Activated T-helper 1 cell treated with anti-CD3 and anti-CD28 coated beads, Interleukin-12 subunit alpha, Interleukin-12 subunit beta, Interleukin-2, Interleukin-4 antibody, amounts not matched to agents 30 ng/mL and 10 ng/mL and 1 ng/mL, durations not matched to agents 14 hours and 24 hours and 36 hours (primary cell): ENCODE results near the gene UGT1A10. TPM values are rescaled to one million over a fixed set of nuclear protein-coding genes. Genes with fewer than 3 reads are reported as not detected.
"Not testable (repeated sequence)": the region's sequence is repeated elsewhere in the genome, so short reads cannot be mapped to it uniquely, and the experiment has no call there.

Experiments used
- DNase-seq: peaks from one replicate; pipeline ENCODE4 v3.0.0; 2021; ENCODE audit warnings: low spot score
- H3K27ac Mint-ChIP-seq: one replicate; pipeline ENCODE4 v1.8.0; 2021; ENCODE audit warnings: mild to moderate bottlenecking, mixed read lengths
- H3K27me3 Mint-ChIP-seq: one replicate; pipeline ENCODE4 v1.8.0; 2022; ENCODE audit warnings: mild to moderate bottlenecking, moderate library complexity, mixed read lengths; ENCODE audit not compliant: insufficient read depth
- H3K36me3 Mint-ChIP-seq: one replicate; pipeline ENCODE4 v1.8.0; 2021; ENCODE audit warnings: low read depth, mixed read lengths
- H3K4me1 Mint-ChIP-seq: one replicate; pipeline ENCODE4 v1.8.0; 2021; ENCODE audit warnings: low read depth, mixed read lengths
- H3K4me3 Mint-ChIP-seq: one replicate; pipeline ENCODE4 v1.8.0; 2021; ENCODE audit warnings: mild to moderate bottlenecking, moderate library complexity, mixed read lengths
- H3K9me3 Mint-ChIP-seq: one replicate; pipeline ENCODE4 v1.8.0; 2021; ENCODE audit warnings: mixed read lengths
- intact Hi-C: fragments of 100-400 bp; cut with micrococcal nuclease; formaldehyde crosslinking; loops from one replicate; pipeline ENCODE4 v1.15.1; 2024
- total RNA-seq: library from RNA; stranded (reverse); gene quantifications from 2 replicates; pipeline ENCODE4 v1.2.3, GENCODE V29; 2022

Gene UGT1A10
- total RNA-seq, 1 donor from 2014 or later: not detected

DNA sequence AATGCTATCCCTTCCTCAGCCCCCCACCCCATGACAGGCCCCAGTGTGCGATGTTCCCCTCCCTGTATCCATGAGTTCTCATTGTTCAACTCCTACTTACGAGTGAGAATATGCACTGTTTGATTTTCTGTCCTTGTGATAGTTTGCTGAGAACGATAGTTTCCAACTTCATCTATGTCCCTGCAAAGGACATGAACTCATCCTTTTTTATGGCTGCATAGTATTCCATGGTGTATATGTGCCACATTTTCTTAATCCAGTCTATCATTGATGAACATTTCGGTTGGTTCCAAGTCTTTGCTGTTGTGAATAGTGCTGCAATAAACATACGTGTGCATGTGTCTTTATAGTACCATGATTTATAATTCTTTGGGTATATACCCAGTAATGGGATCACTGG lies 14.4 kb upstream of the UGT1A10 start:
- H3K36me3 Mint-ChIP-seq, intact Hi-C loops, H3K4me3 Mint-ChIP-seq, H3K4me1 Mint-ChIP-seq, DNase-seq, H3K9me3 Mint-ChIP-seq, H3K27ac Mint-ChIP-seq: not testable (repeated sequence)
- peaks cover 12% of the 10 kb centered on the region for H3K27me3 Mint-ChIP-seq

DNA sequence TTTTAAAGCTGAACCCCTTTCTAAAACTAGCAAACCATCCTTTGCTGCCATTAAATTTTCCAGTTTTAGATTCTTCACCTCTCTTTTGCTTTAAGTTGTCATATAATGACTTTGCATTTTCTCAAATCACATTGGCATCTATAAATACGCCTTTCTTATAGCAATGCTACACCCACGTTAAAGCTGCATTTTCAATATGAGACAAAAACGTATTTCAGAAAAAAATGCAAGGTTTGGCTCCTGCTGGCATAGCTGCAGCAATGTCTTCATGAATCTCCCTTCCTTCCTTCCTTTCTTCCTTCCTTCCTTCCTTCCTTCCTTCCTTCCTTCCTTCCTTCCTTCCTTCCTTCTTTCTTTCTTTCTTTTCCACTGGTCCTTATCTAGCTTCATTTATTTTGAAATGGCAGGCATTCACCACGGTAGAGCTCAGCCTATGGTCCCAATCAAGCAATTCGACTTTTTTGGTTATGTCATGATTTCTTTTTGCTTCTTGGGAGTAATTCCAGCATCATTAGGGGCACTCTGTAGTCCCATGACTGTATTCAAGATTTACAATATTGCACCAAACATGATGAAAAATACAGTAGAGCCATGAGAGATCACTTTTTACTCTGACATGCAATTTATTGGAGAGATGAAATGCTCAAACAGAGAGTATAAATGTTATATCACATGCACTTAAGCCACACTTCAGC lies 8.8 kb upstream of the UGT1A10 start:
- H3K27ac Mint-ChIP-seq: no peak overlapping the region
- no peaks in the 10 kb centered on the region for H3K36me3 Mint-ChIP-seq
- H3K4me1 Mint-ChIP-seq: no peaks in the 10 kb centered on the region
- DNase-seq: no peak
- intact Hi-C loops: no loop called here
- H3K9me3 Mint-ChIP-seq: peaks cover 3% of the 10 kb centered on the region
- no peak overlapping the region for H3K4me3 Mint-ChIP-seq
- H3K27me3 Mint-ChIP-seq: peaks cover 11% of the 10 kb centered on the region

DNA sequence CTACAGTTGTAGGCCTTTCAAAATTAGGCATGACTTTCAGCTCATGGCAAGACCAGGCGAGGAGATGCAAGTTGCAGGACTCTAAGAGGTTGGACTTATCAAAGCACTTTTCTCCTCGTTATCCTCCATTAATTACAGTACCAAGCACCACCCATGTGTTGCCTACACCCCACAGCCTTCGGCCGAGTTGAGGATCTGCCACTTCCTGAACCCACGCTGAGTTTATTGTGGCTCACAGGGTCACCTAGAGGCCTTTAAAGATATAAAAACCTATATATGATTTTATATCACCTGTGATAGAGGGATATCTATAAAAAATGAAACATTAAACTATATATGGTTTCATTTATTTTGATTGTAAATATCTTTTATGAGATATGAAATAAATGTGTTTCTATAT lies 2.6 kb downstream of the UGT1A10 start:
- no peak overlapping the region for H3K27ac Mint-ChIP-seq
- H3K36me3 Mint-ChIP-seq: no peaks in the 10 kb centered on the region
- H3K9me3 Mint-ChIP-seq: no peaks in the 10 kb centered on the region
- H3K4me1 Mint-ChIP-seq: no peaks in the 10 kb centered on the region
- peaks cover 9% of the 10 kb centered on the region for H3K27me3 Mint-ChIP-seq
- no peak for DNase-seq
- H3K4me3 Mint-ChIP-seq: no peak overlapping the region
- intact Hi-C loops: no loop called here

DNA sequence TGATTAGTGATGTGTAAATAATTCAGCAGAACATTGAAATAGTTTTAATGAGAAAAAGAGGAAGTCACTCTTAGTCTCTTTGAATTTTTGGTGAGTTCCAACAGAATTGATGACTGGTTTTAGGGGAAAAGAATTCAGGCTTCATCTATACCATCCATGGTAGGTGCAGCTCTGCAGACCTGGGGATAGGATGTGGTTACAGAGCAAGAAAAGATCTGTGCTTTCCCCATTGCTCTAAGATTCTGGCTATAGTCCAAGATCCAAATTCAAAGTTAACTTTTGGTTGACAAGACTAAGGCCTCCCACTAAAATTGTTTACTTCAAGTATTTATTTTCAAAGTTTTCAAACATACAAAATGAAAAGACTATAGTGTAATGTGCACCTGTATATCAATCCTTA lies 3.6 kb downstream of the UGT1A10 start:
- H3K27ac Mint-ChIP-seq: no peak overlapping the region
- intact Hi-C loops: no loop called here
- peaks cover 7% of the 10 kb centered on the region for H3K27me3 Mint-ChIP-seq
- H3K9me3 Mint-ChIP-seq: peaks cover 3% of the 10 kb centered on the region
- no peak for DNase-seq
- no peaks in the 10 kb centered on the region for H3K36me3 Mint-ChIP-seq
- no peaks in the 10 kb centered on the region for H3K4me1 Mint-ChIP-seq
- no peak overlapping the region for H3K4me3 Mint-ChIP-seq

DNA sequence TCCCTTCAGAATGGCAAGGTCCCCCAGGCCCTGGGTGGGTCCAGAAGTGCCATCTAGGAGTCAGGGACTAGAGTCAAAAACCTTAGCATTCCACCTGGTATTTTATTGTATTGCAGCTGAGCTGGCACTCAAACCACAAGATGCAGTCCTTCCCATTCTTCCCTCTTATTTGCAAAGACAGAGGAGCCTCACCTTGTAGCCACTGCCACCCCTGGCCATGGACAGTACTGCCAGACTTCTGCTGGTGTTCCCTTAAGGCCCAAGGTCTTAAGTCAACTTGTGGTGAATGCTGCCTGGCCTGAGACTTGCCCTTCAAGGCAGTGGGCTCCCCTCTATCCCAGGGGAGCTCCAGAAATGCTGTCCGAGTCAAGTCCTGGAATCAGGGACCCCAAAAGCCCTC lies 6.9 kb downstream of the UGT1A10 start:
- H3K36me3 Mint-ChIP-seq: no peaks in the 10 kb centered on the region
- no peaks in the 10 kb centered on the region for H3K4me1 Mint-ChIP-seq
- no peak overlapping the region for H3K4me3 Mint-ChIP-seq
- H3K27me3 Mint-ChIP-seq: peaks cover 4% of the 10 kb centered on the region
- H3K9me3 Mint-ChIP-seq: peaks cover 21% of the 10 kb centered on the region
- H3K27ac Mint-ChIP-seq: no peak overlapping the region
- DNase-seq: no peak
- intact Hi-C loops: no loop called here

DNA sequence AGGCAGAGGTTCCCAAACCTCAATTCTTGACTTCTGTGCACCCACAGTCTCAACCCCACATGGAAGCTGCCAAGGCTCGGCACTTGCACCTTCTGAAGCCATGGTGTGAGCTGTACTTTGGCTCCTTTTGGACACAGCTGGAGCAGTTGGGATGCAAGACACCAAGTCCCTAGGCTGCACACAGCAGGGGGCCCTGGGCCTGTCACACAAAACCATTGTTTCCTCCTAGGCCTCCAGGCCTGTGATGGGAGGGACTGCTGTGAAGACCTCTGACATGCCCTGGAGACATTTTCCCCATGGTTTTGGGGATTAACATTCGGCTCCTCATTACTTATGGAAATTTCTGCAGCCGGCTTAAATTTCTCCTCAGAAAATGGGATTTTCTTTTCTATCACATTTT lies 9.8 kb downstream of the UGT1A10 start:
- H3K4me3 Mint-ChIP-seq, intact Hi-C loops, H3K27me3 Mint-ChIP-seq, H3K27ac Mint-ChIP-seq, H3K36me3 Mint-ChIP-seq, DNase-seq, H3K4me1 Mint-ChIP-seq: not testable (repeated sequence)
- peaks cover 21% of the 10 kb centered on the region for H3K9me3 Mint-ChIP-seq

DNA sequence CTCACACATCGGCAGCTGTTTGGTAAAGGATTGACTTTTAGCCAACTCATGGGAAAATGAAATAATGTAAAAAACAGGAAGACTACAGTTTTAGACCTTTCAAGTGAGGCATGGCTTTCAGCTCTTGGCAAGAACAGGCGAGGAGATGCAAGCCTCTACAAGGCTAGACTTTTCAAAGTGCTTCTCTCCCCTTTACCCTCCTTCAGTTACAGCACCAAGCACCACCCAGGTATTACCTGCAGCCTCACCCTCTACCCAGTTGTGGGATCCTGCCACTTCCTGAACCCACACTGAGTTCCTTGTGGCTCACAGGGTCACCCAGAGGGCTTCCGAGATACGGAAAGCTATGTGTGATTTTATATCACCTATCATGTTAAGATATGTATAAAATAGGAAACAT lies 14.7 kb downstream of the UGT1A10 start:
- Mint-ChIP-seq H3K36me3 (no peaks in the 10 kb centered on the region), H3K4me3 (no peak overlapping the region), H3K9me3 (peaks cover 10% of the 10 kb centered on the region), H3K27ac (no peak overlapping the region), H3K27me3 (peaks cover 11% of the 10 kb centered on the region), H3K4me1 (no peaks in the 10 kb centered on the region)
- intact Hi-C loops: no loop called here
- no peak for DNase-seq

DNA sequence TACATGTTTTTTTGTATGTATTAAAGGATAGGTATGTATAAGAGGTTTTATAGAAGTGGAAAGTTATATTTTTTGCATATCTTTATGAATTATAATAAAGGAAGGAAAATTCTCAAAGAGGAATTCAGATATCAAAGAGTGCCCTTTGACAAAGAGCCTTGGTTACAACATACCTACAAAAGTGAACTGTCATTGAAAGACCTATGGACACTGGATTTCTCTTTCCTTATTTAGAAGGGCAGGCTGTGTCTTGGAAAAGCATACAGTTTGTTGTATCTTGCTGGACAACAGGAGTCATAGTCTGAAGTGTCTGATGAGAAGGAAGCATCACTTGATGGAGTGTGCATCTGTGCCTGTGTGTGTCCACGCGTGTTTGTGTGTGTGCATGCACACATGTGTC lies 15.2 kb downstream of the UGT1A10 start:
- Mint-ChIP-seq H3K27me3 (peaks cover 11% of the 10 kb centered on the region), H3K4me3 (no peak overlapping the region)

DNA sequence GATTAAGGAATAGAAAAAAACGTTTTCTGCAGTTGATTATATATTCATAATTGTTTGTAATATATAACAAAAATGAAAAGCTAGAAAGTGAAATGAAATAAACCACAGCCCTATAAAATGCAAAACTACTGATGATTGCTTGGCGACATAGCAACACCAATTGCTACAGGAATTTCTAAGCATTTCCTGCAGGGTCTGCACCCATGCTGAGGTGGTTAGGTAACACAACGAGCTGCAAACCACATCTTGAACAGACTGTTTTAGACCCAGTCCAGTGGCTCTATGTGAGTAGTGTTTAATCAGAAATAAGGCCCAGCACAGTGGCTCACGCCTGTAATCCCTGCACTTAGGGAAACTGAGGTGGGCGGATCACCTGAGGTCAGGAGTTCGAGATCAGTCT lies 18.3 kb downstream of the UGT1A10 start:
- H3K4me1 Mint-ChIP-seq: no peaks in the 10 kb centered on the region
- peaks cover 16% of the 10 kb centered on the region for H3K27me3 Mint-ChIP-seq
- no peak overlapping the region for H3K4me3 Mint-ChIP-seq
- H3K36me3 Mint-ChIP-seq: no peaks in the 10 kb centered on the region
- intact Hi-C loops: no loop called here
- no peak overlapping the region for H3K27ac Mint-ChIP-seq
- no peak for DNase-seq
- no peaks in the 10 kb centered on the region for H3K9me3 Mint-ChIP-seq

More for the DNA sequence above, 15.2 kb downstream of the UGT1A10 start:
- Mint-ChIP-seq H3K36me3 (no peaks in the 10 kb centered on the region), H3K4me1 (no peaks in the 10 kb centered on the region), H3K9me3 (peaks cover 8% of the 10 kb centered on the region), H3K27ac (no peak overlapping the region)
- DNase-seq: no peak
- intact Hi-C loops: no loop called here

DNA sequence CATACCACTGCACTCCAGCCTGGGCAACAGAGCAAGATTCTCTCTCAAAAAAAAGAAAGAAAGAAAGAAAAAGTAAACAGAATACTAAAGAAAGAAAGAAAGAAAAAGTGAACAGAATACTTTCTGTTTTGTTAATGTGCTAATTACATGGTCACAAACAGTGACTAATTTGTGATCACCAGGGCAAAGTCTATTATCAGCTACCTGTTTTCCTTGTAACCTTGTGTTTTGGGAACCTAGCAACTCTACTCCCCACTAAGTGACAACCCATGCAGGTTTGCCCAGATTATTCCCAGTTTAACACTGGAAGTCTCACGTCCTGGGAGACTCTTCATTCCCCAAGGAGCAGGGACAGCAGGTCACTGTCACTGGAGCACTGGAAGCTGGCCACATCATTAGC lies 18.8 kb downstream of the UGT1A10 start:
- Mint-ChIP-seq H3K4me3 (no peak overlapping the region), H3K36me3 (no peaks in the 10 kb centered on the region), H3K27me3 (peaks cover 16% of the 10 kb centered on the region), H3K4me1 (no peaks in the 10 kb centered on the region), H3K27ac (no peak overlapping the region), H3K9me3 (no peaks in the 10 kb centered on the region)
- no peak for DNase-seq
- intact Hi-C loops: no loop called here

DNA sequence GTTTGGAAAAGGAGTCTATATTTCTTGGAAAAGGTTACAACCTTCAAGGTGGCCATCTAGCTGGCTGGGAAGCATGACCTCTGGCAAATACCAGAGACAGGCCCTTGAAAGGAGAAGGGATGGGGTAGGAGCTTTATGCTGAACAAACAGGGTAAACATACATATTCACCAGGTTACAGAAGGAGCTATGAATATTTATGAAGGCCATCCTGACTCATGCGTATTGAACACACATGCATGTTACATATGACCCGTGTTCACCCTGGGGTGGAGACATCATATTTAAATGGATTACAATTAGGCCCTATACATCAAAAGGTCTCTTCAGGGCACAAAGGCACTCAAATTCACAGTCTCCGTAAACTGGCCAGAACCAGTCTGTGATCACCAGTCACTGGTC lies 19.7 kb downstream of the UGT1A10 start:
- DNase-seq, intact Hi-C loops, H3K4me1 Mint-ChIP-seq, H3K36me3 Mint-ChIP-seq, H3K27ac Mint-ChIP-seq, H3K9me3 Mint-ChIP-seq, H3K4me3 Mint-ChIP-seq: not testable (repeated sequence)
- H3K27me3 Mint-ChIP-seq: peaks cover 13% of the 10 kb centered on the region

DNA sequence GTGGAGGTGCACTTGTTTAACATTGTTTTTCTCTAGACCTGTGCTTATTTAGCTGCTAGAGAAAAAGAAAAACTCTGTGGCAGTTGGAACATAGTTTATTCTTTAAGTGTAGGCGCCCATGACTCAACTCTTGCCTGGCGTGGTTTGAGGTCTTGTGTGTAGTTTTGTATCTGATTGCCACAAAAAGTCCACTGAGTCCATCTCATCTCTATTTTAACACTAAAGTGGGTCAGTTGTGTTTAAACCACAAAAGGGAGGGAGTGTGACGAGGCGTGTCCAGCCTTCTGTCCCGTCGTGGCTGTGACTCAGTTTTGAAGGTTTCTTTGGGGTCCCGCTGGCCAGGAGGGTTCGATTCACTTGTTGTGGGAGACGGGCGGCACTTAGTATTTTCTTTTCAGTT lies 20.2 kb downstream of the UGT1A10 start:
- intact Hi-C loops: no loop called here
- Mint-ChIP-seq H3K4me3 (no peak overlapping the region), H3K27ac (no peak overlapping the region), H3K27me3 (peaks cover 13% of the 10 kb centered on the region), H3K9me3 (no peaks in the 10 kb centered on the region), H3K36me3 (no peaks in the 10 kb centered on the region), H3K4me1 (no peaks in the 10 kb centered on the region)
- DNase-seq: no peak

DNA sequence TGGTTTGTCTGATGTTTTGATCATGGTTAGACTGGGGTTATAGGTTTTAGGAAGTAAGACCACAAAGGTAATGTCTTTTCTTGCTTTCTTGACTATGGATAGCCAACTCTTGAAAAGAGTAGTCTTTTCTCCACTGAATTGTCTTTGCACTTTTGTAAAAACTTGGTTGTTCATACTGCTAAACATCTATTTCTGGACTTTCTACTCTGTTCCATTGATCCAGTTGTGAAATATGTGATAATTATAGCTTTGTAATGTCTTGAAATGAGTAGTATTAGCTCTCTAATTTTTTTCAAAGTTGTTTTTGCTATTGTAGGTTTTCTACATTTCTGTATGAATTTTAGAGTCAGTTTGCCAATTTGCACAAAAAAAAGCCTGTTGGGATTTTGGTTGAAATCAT lies 22.4 kb downstream of the UGT1A10 start:
- peaks cover 6% of the 10 kb centered on the region for H3K27me3 Mint-ChIP-seq
- intact Hi-C loops: no loop called here
- H3K9me3 Mint-ChIP-seq: no peaks in the 10 kb centered on the region
- no peaks in the 10 kb centered on the region for H3K4me1 Mint-ChIP-seq
- no peaks in the 10 kb centered on the region for H3K36me3 Mint-ChIP-seq
- no peak for DNase-seq
- no peak overlapping the region for H3K4me3 Mint-ChIP-seq
- no peak overlapping the region for H3K27ac Mint-ChIP-seq

DNA sequence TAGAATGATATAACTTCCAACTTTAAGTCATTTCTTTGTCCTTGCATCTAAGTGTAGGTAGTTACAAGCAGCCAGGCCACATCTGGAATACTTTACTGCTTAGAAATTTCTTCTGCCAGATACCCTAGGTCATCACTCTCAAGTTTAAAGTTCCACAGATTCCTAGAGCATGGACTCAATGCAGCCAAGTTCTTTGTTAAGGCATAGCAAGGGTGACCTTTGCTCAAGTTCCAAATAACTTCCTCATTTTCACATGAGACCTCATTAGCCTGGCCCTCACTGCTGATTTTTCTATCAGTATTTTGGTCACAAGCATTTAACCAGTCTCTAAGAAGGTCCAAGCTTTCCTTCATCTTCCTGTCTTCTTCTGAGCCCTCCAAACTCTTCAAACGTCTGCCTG lies 27.7 kb downstream of the UGT1A10 start:
- H3K4me1 Mint-ChIP-seq: no peaks in the 10 kb centered on the region
- H3K9me3 Mint-ChIP-seq: no peaks in the 10 kb centered on the region
- intact Hi-C loops: no loop called here
- no peak overlapping the region for H3K4me3 Mint-ChIP-seq
- H3K36me3 Mint-ChIP-seq: no peaks in the 10 kb centered on the region
- peaks cover 8% of the 10 kb centered on the region for H3K27me3 Mint-ChIP-seq
- H3K27ac Mint-ChIP-seq: no peak overlapping the region
- no peak for DNase-seq
